OCI-LY1 (cell line): ENCODE measurements around the gene MEGF8.

Experiments used
- CTCF ChIP-seq: fragments of 200-600 bp; sonication (generic), shearing (Covaris generic); IDR thresholded peaks from 2 replicates; pipeline ENCODE4 v1.5.1; 2017; ENCODE audit warnings: mild to moderate bottlenecking, antibody characterized with exemption, low read length, moderate library complexity, mixed read lengths
- EZH2 ChIP-seq: fragments of 200-600 bp; sonication (generic), shearing (Covaris generic); IDR thresholded peaks from 2 replicates; pipeline ENCODE4 v1.8.0; 2017; ENCODE audit warnings: borderline replicate concordance, mixed run types, mild to moderate bottlenecking, antibody characterized with exemption, low read length, moderate library complexity, mixed read lengths

- TF ChIP-seq CTCF (no peak), EZH2 (no peak)
Observed at GRCh38 chr19:42419309-42419708, 93.9 kb downstream of the MEGF8 start.
